GM12864 (cell line): ENCODE data around the gene CENPT.

Experiments
- DNase-seq: peaks from one replicate; pipeline ENCODE4 v3.0.0-alpha.2; 2011; ENCODE audit warnings: low read depth
- H3K4me3 ChIP-seq: 2 replicates; pipeline ENCODE4 v1.5.1; 2011; ENCODE audit warnings: mild to moderate bottlenecking, low read depth, low read length, control low read depth
- CTCF ChIP-seq: IDR thresholded peaks from 2 replicates; pipeline ENCODE4 v1.5.1; 2011; ENCODE audit warnings: low read depth, mild to moderate bottlenecking, moderate library complexity, low read length, control low read depth, inconsistent platforms; ENCODE audit errors: missing control alignments

Gene CENPT

GRCh38 chr16:67781565-67781921, 66.0 kb downstream of the CENPT start:
- no peak overlapping the region for H3K4me3 ChIP-seq
- TF ChIP-seq CTCF = no peak
- DNase-seq = peak; percentile 39

- no peak overlapping the region for H3K4me3 ChIP-seq
- no peak for TF ChIP-seq CTCF
- no peak for DNase-seq
Observed at GRCh38 chr16:67780847-67781564, 66.5 kb downstream of the CENPT start.

GRCh38 chr16:67779256-67780014, 68.1 kb downstream of the CENPT start:
- H3K4me3 ChIP-seq = no peak overlapping the region
- no peak for TF ChIP-seq CTCF
- no peak for DNase-seq
